ENCODE data around the gene SPACA7. TPM values are rescaled to one million over a fixed set of nuclear protein-coding genes. Genes with fewer than 3 reads are reported as not detected.

Gene SPACA7
- total RNA-seq, 4 donors from 2014 or later = not detected

- no peaks in the 10 kb centered on the region for H3K36me3 ChIP-seq
- DNase-seq (ENCODE audit: low spot score in 2 of 2) = no peak
- WGBS, 2 donors = 89 to 92% methylated on average over 32 of the region's 32 CpGs
- no peak for TF ChIP-seq EP300 (IDR thresholded peaks at IDR 0.05)
- TF ChIP-seq POLR2A (IDR thresholded peaks at IDR 0.05) = no peak
- no peak for TF ChIP-seq CTCF (IDR thresholded peaks at IDR 0.05)
- peaks cover 0 to 8% (median 0%) of the 10 kb centered on the region in 4 donors for H3K9me3 ChIP-seq
- H3K27me3 ChIP-seq = no peaks in the 10 kb centered on the region
- H3K4me1 ChIP-seq = no peaks in the 10 kb centered on the region
- H3K4me3 ChIP-seq = no peak overlapping the region
- no peak overlapping the region for H3K27ac ChIP-seq
Measured at GRCh38 chr13:112453207-112453829, 77.2 kb downstream of the SPACA7 start.

- peaks cover 0 to 8% (median 0%) of the 10 kb centered on the region in 4 donors for H3K9me3 ChIP-seq
- no peak overlapping the region for H3K27ac ChIP-seq
- no peak overlapping the region for H3K4me3 ChIP-seq
- TF ChIP-seq CTCF (IDR thresholded peaks at IDR 0.05) (no peak), POLR2A (IDR thresholded peaks at IDR 0.05) (no peak), EP300 (IDR thresholded peaks at IDR 0.05) (no peak)
- WGBS, 2 donors = 78 to 82% methylated on average over 30 of the region's 30 CpGs
- H3K36me3 ChIP-seq = no peaks in the 10 kb centered on the region
- H3K4me1 ChIP-seq = no peaks in the 10 kb centered on the region
- DNase-seq (ENCODE audit: low spot score in 2 of 2) = no peak
- no peaks in the 10 kb centered on the region for H3K27me3 ChIP-seq
Measured at GRCh38 chr13:112453874-112454647, 77.9 kb downstream of the SPACA7 start.

GRCh38 chr13:112454648-112455334 lies 78.6 kb downstream of the SPACA7 start:
- DNase-seq (ENCODE audit: low spot score in 2 of 2) = no peak
- 73 to 75% methylated on average over 16 of the region's 16 CpGs for WGBS, 2 donors
- no peak overlapping the region for H3K4me3 ChIP-seq
- no peaks in the 10 kb centered on the region for H3K4me1 ChIP-seq
- no peaks in the 10 kb centered on the region for H3K27me3 ChIP-seq
- H3K36me3 ChIP-seq = no peaks in the 10 kb centered on the region
- no peak overlapping the region for H3K27ac ChIP-seq
- H3K9me3 ChIP-seq = peaks cover 0 to 13% (median 0%) of the 10 kb centered on the region in 4 donors
- TF ChIP-seq EP300 (IDR thresholded peaks at IDR 0.05) = no peak
- no peak for TF ChIP-seq CTCF (IDR thresholded peaks at IDR 0.05)
- TF ChIP-seq POLR2A (IDR thresholded peaks at IDR 0.05) = no peak

- WGBS, 2 donors = 75 to 83% methylated on average over 17 of the region's 17 CpGs
- Histone ChIP-seq H3K27ac (no peak overlapping the region), H3K27me3 (no peaks in the 10 kb centered on the region), H3K9me3 (peaks cover 0 to 20% (median 0%) of the 10 kb centered on the region in 4 donors), H3K4me1 (no peaks in the 10 kb centered on the region), H3K36me3 (no peaks in the 10 kb centered on the region), H3K4me3 (no peak overlapping the region)
- DNase-seq (ENCODE audit: low spot score in 2 of 2) = no peak
- TF ChIP-seq EP300 (IDR thresholded peaks at IDR 0.05) (no peak), POLR2A (IDR thresholded peaks at IDR 0.05) (no peak), CTCF (IDR thresholded peaks at IDR 0.05) (no peak)
Measured at GRCh38 chr13:112455476-112456059, 79.4 kb downstream of the SPACA7 start.
